H1 (cell line): ENCODE measurements around the gene TCIRG1. TPM values are rescaled to one million over a fixed set of nuclear protein-coding genes. Genes with fewer than 3 reads are reported as not detected.
A peak's percentile ranks its signal among the peaks of the same experiment; 100 is the strongest.

Experiments
- CTCF ChIA-PET: fragments of 300-600 bp; sonication (Branson Sonifier 250); formaldehyde crosslinking; loops from one replicate; lab custom pipeline; 2021; ENCODE audit not compliant: partially characterized antibody; lab: Charles Lee
- POLR2A ChIA-PET: fragments of 300-600 bp; sonication (Branson Sonifier 250); formaldehyde crosslinking; loops from one replicate; lab custom pipeline; 2021; ENCODE audit warnings: inconsistent platforms; ENCODE audit not compliant: partially characterized antibody; lab: Charles Lee
- DNase-seq, 2 experiments: peaks; one replicate each; pipeline versions ENCODE4 v3.0.0 to v3.0.0-alpha.2; 2010 to 2022; ENCODE audit warnings: low spot score in 2 of 2, low read depth in 1 of 2, mixed read lengths in 1 of 2
- FAIRE-seq: peaks from 2 replicates; lab custom pipeline; 2011; peaks lifted over from hg19 to GRCh38; lab: Jason Lieb, UNC
- H2AFZ ChIP-seq: 2 replicates; pipeline ENCODE4 v1.8.1; 2012; ENCODE audit warnings: low read length, inconsistent platforms
- H2AK5ac ChIP-seq: 2 replicates; pipeline ENCODE4 v1.6.1; 2013; ENCODE audit warnings: low read depth, low read length
- H2BK120ac ChIP-seq: replicated peaks from 2 replicates; pipeline ENCODE3; 2013; ENCODE audit warnings: low read depth, low read length, inconsistent platforms
- H2BK12ac ChIP-seq: 2 replicates; pipeline ENCODE4 v1.6.1; 2013; ENCODE audit warnings: low read depth, low read length
- H2BK15ac ChIP-seq: 2 replicates; pipeline ENCODE4 v1.6.1; 2013; ENCODE audit warnings: low read length
- H2BK20ac ChIP-seq: 2 replicates; pipeline ENCODE4 v1.6.1; 2013; ENCODE audit warnings: low read length
- H2BK5ac ChIP-seq: 2 replicates; pipeline ENCODE4 v1.6.1; 2013; ENCODE audit warnings: low read depth, low read length
- H3K14ac ChIP-seq: 2 replicates; pipeline ENCODE4 v1.6.1; 2013; ENCODE audit warnings: inconsistent platforms; ENCODE audit not compliant: insufficient read length
- H3K18ac ChIP-seq: 2 replicates; pipeline ENCODE4 v1.6.1; 2013; ENCODE audit warnings: low read length; ENCODE audit errors: extremely low read depth
- H3K23ac ChIP-seq: 2 replicates; pipeline ENCODE4 v1.6.1; 2013; ENCODE audit warnings: inconsistent platforms; ENCODE audit not compliant: insufficient read length
- H3K23me2 ChIP-seq: 2 replicates; pipeline ENCODE4 v1.6.1; 2013; ENCODE audit warnings: low read depth, low read length
- H3K27ac ChIP-seq: 2 replicates; pipeline ENCODE4 v1.6.1; 2011; ENCODE audit warnings: low read depth, low read length, inconsistent platforms
- H3K27me3 ChIP-seq, 4 experiments: replicated peaks in 1 of 4; 1 replicate in 1 of 4; 2 replicates in 3 of 4; pipeline versions ENCODE4 v1.6.1 to v1.8.1; 2011 to 2013; ENCODE audit warnings: low read length in 3 of 4, mild to moderate bottlenecking in 3 of 4, inconsistent platforms in 2 of 4, mixed read lengths in 2 of 4, moderate library complexity in 1 of 4; ENCODE audit not compliant: control insufficient read depth in 3 of 4, insufficient read depth in 3 of 4; ENCODE audit errors: extremely low read depth in 1 of 4
- H3K36me3 ChIP-seq, 4 experiments: 2 replicates each; pipeline versions ENCODE4 v1.6.1 to v1.8.1; 2011 to 2013; ENCODE audit warnings: mild to moderate bottlenecking in 4 of 4, low read length in 3 of 4, moderate library complexity in 2 of 4, control low read depth in 1 of 4, inconsistent platforms in 1 of 4; ENCODE audit not compliant: insufficient read depth in 4 of 4, control insufficient read depth in 2 of 4
- H3K4ac ChIP-seq: replicated peaks from 2 replicates; pipeline ENCODE3; 2013; ENCODE audit warnings: low read length, low read depth, mixed read lengths, inconsistent platforms; ENCODE audit not compliant: insufficient read length
- H3K4me1 ChIP-seq, 4 experiments: replicated peaks in 1 of 4; 1 replicate in 1 of 4; 2 replicates in 3 of 4; pipeline versions ENCODE4 v1.6.1 to v1.8.1; 2011 to 2013; ENCODE audit warnings: low read length in 3 of 4, inconsistent platforms in 2 of 4, mixed read lengths in 1 of 4; ENCODE audit not compliant: insufficient read depth in 4 of 4, control insufficient read depth in 3 of 4
- H3K4me2 ChIP-seq, 2 experiments: 2 replicates each; pipeline versions ENCODE4 v1.6.1 to v1.8.1; 2011 to 2013; ENCODE audit warnings: low read depth in 2 of 2, low read length in 2 of 2, control low read depth in 1 of 2, inconsistent platforms in 1 of 2, mild to moderate bottlenecking in 1 of 2; ENCODE audit not compliant: insufficient read depth in 1 of 2
- H3K4me3 ChIP-seq, 4 experiments: fragments of 200-600, 300-600 bp in 1 of 4; sonication (generic), shearing (Covaris generic), sonication (Bioruptor Twin) in 1 of 4; 2 replicates each; pipeline versions ENCODE4 v1.5.1 to v1.8.1; 2011 to 2016; ENCODE audit warnings: low read length in 4 of 4, low read depth in 3 of 4, control low read depth in 2 of 4, inconsistent platforms in 2 of 4, mild to moderate bottlenecking in 2 of 4, mixed read lengths in 1 of 4, moderate library complexity in 1 of 4; ENCODE audit not compliant: insufficient read depth in 2 of 4; ENCODE audit errors: extremely low read depth in 1 of 4
- H3K56ac ChIP-seq: replicated peaks from 2 replicates; pipeline ENCODE3; 2013; ENCODE audit warnings: low read depth, mild to moderate bottlenecking, mixed read lengths, low read length, inconsistent platforms; ENCODE audit not compliant: insufficient read length
- H3K79me1 ChIP-seq: 2 replicates; pipeline ENCODE4 v1.6.1; 2013; ENCODE audit warnings: low read depth, low read length, control low read depth
- H3K79me2 ChIP-seq, 2 experiments: 2 replicates each; pipeline versions ENCODE4 v1.6.1 to v1.8.1; 2012 to 2013; ENCODE audit warnings: low read length in 2 of 2, mild to moderate bottlenecking in 2 of 2, inconsistent platforms in 1 of 2; ENCODE audit not compliant: insufficient read depth in 2 of 2, control insufficient read depth in 1 of 2
- H3K9ac ChIP-seq, 4 experiments: replicated peaks in 1 of 4; 1 replicate in 1 of 4; 2 replicates in 3 of 4; pipeline versions ENCODE4 v1.6.1 to v1.8.1; 2011 to 2013; ENCODE audit warnings: low read depth in 3 of 4, low read length in 3 of 4, control low read depth in 2 of 4, mild to moderate bottlenecking in 2 of 4, moderate library complexity in 2 of 4, inconsistent platforms in 1 of 4; ENCODE audit errors: extremely low read depth in 1 of 4
- H3K9me3 ChIP-seq, 2 experiments: 2 replicates each; pipeline versions ENCODE4 v1.6.1 to v1.8.1; 2012 to 2013; ENCODE audit warnings: mild to moderate bottlenecking in 2 of 2, moderate library complexity in 2 of 2, control low read depth in 1 of 2, inconsistent platforms in 1 of 2, low read depth in 1 of 2, low read length in 1 of 2, mixed read lengths in 1 of 2; ENCODE audit not compliant: insufficient read depth in 2 of 2
- H4K20me1 ChIP-seq, 2 experiments: replicated peaks in 1 of 2; 2 replicates each; pipeline versions ENCODE3 to v1.8.1; 2011 to 2013; ENCODE audit warnings: inconsistent platforms in 2 of 2, low read length in 2 of 2, mild to moderate bottlenecking in 1 of 2; ENCODE audit not compliant: insufficient read depth in 2 of 2, control insufficient read depth in 1 of 2
- H4K5ac ChIP-seq: 2 replicates; pipeline ENCODE4 v1.6.1; 2013; ENCODE audit warnings: low read length, low read depth, mixed read lengths, inconsistent platforms; ENCODE audit not compliant: insufficient read length
- H4K8ac ChIP-seq: 2 replicates; pipeline ENCODE4 v1.8.0; 2013; ENCODE audit warnings: mild to moderate bottlenecking, moderate library complexity, low read length, inconsistent platforms; ENCODE audit not compliant: insufficient read depth; ENCODE audit errors: extremely low read depth
- H4K91ac ChIP-seq: replicated peaks from 2 replicates; pipeline ENCODE3; 2013; ENCODE audit warnings: low read length, mixed read lengths, inconsistent platforms; ENCODE audit not compliant: insufficient read length
- KDM1A ChIP-seq: fragments of 200-600, 300-600 bp; sonication (generic); IDR thresholded peaks from 2 replicates; pipeline ENCODE4 v1.7.1; 2016; ENCODE audit warnings: mild to moderate bottlenecking, low read length, borderline replicate concordance
- YY1 ChIP-seq: IDR thresholded peaks from 2 replicates; pipeline ENCODE4 v1.6.1; 2011; ENCODE audit warnings: low read depth, mild to moderate bottlenecking, low read length
- WGBS, 2 experiments: shearing (Covaris generic) in 1 of 2; methylation state at CpG; one replicate each; pipeline versions ENCODE4 v1.1.6 to v1.1.7; 2013 to 2015; ENCODE audit warnings: low lambda C conversion rate in 2 of 2, mixed read lengths in 2 of 2, inconsistent platforms in 1 of 2, low coverage in 1 of 2, missing lambda C conversion rate in 1 of 2; ENCODE audit not compliant: insufficient replicate concordance in 2 of 2, insufficient coverage in 1 of 2, insufficient read length in 1 of 2; ENCODE audit errors: extremely low coverage in 1 of 2, missing lambda C conversion rate in 1 of 2; 5-methylcytosine and 5-hydroxymethylcytosine counted together
- polyA plus RNA-seq, 7 experiments: library from polyadenylated mRNA; depleted of rRNA in 3 of 7; stranded (reverse) in 5 of 7; unstranded in 2 of 7; fragments of >200 nt in 5 of 7; fragments of 200-250 nt in 2 of 7; gene quantifications; 1 replicate in 5 of 7; 2 replicates in 1 of 7; 4 replicates in 1 of 7; pipeline versions ENCODE4 v1.2.1 to v1.2.3, GENCODE V29; 2011 to 2013; ENCODE audit warnings: missing spikeins in 2 of 7, mixed read lengths in 2 of 7
- total RNA-seq: library from RNA; stranded (reverse); fragmentation: NEBNext Ultra II Directional; extraction: Animal tissue kit (Norgen Biotek cat#: 25700); gene quantifications from 2 replicates; pipeline ENCODE4 v1.2.1, GENCODE V29; 2021

The TCIRG1 gene
- total and polyA plus RNA-seq, 2 of the 8 experiments (the other 6 are each of a cell fraction or from before 2014, with no cell fraction given): 25.3 to 39.6 TPM

GRCh38 chr11:68008381-68009337, 30.2 kb upstream of the TCIRG1 start:
- Histone ChIP-seq H2BK20ac (no peak overlapping the region; the same call in 1 of the 2 replicates), H3K14ac (no peak overlapping the region), H4K8ac (no peak overlapping the region; the same call in 1 of the 2 replicates), H3K4me1 (peaks cover 0 to 22% (median 14%) of the 10 kb centered on the region in 4 experiments; a peak in 6 of 7 replicates), H3K18ac (no peak overlapping the region), H4K20me1 (no peaks in the 10 kb centered on the region), H3K4ac (no peak overlapping the region), H3K9me3 (no peaks in the 10 kb centered on the region), H2BK120ac (no peak overlapping the region), H2AK5ac (no peak overlapping the region), H3K79me2 (no peaks in the 10 kb centered on the region), H4K5ac (no peak overlapping the region), H4K91ac (peak overlapping the region; percentile 17), H3K9ac (no peak overlapping the region), H3K79me1 (no peaks in the 10 kb centered on the region), H3K23ac (no peak overlapping the region), H2BK15ac (peak overlapping the region; percentile 88; the same call in 1 of the 2 replicates), H3K36me3 (no peaks in the 10 kb centered on the region), H2AFZ (no peak overlapping the region)
- ChIA-PET CTCF (interaction anchor here (0.8 to 4.6 kb wide), 13 partner anchors 11 to 201 kb away, joined by 3 to 40 read pairs (median 3); partner anchors contain the start of gene TCIRG1), POLR2A (interaction anchor here (0.7 to 3.3 kb wide), 6 partner anchors 12 to 44 kb away, joined by 3 to 17 read pairs (median 4); partner anchors contain the start of gene TCIRG1)
- DNase-seq: no peak
- FAIRE-seq: no peak
- TF ChIP-seq YY1 (no peak), KDM1A (0 out of 2 replicates have a peak, but pooled peaks have one; percentile 11)
- TF ChIP-seq, all 59 proteins: peak for 1
- 93% methylated on average over 23 of the region's 27 CpGs; no CpG with 5 or more reads in 1 of the 2 experiments for WGBS, 2 experiments
- Histone ChIP-seq H3K4me2 (no peak overlapping the region), H3K27ac (no peak overlapping the region), H3K23me2 (peaks cover 3% of the 10 kb centered on the region; the same call in 1 of the 2 replicates), H3K4me3 (no peak overlapping the region), H2BK5ac (no peak overlapping the region; the same call in 1 of the 2 replicates), H2BK12ac (peak overlapping the region; percentile 68; the same call in 1 of the 2 replicates), H3K27me3 (peaks cover 0 to 2% (median 0%) of the 10 kb centered on the region in 4 experiments; a peak in 1 of 7 replicates), H3K56ac (no peak overlapping the region)
